H9 (cell line): ENCODE results near the gene ZFAND3. TPM values are rescaled to one million over a fixed set of nuclear protein-coding genes. Genes with fewer than 3 reads are reported as not detected.

Experiments used
- DNase-seq: peaks from one replicate; pipeline ENCODE4 v3.0.0-alpha.2; 2017
- H2AFZ ChIP-seq: one replicate; pipeline ENCODE4 v1.6.1; 2013; ENCODE audit warnings: mild to moderate bottlenecking, low read length, control low read depth, moderate library complexity
- H2AK5ac ChIP-seq: 2 replicates; pipeline ENCODE4 v1.6.1; 2013; ENCODE audit warnings: low read length, control low read depth, mixed read lengths; ENCODE audit not compliant: insufficient read length
- H2BK120ac ChIP-seq: one replicate; pipeline ENCODE4 v1.6.1; 2013; ENCODE audit warnings: low read depth, mild to moderate bottlenecking, low read length, control low read depth, inconsistent platforms; ENCODE audit not compliant: poor library complexity, severe bottlenecking
- H2BK12ac ChIP-seq: 2 replicates; pipeline ENCODE4 v1.6.1; 2013; ENCODE audit warnings: low read length, control low read depth, mixed read lengths, low read depth; ENCODE audit not compliant: insufficient read length
- H2BK15ac ChIP-seq: 2 replicates; pipeline ENCODE4 v1.6.1; 2013; ENCODE audit warnings: low read depth, low read length, control low read depth
- H2BK20ac ChIP-seq: one replicate; pipeline ENCODE4 v1.6.1; 2013; ENCODE audit warnings: low read depth, mild to moderate bottlenecking, low read length, control low read depth, inconsistent platforms; ENCODE audit not compliant: poor library complexity, severe bottlenecking
- H2BK5ac ChIP-seq: 2 replicates; pipeline ENCODE4 v1.6.1; 2013; ENCODE audit warnings: low read length, control low read depth, mixed read lengths; ENCODE audit not compliant: insufficient read length
- H3K14ac ChIP-seq: 2 replicates; pipeline ENCODE4 v1.6.1; 2013; ENCODE audit warnings: low read length, control low read depth; ENCODE audit not compliant: insufficient read depth
- H3K18ac ChIP-seq: 2 replicates; pipeline ENCODE4 v1.6.1; 2013; ENCODE audit warnings: low read depth, mild to moderate bottlenecking, mixed read lengths, low read length, control low read depth; ENCODE audit not compliant: insufficient read length
- H3K23ac ChIP-seq: 2 replicates; pipeline ENCODE4 v1.6.1; 2013; ENCODE audit warnings: low read length, control low read depth, mixed read lengths, low read depth; ENCODE audit not compliant: insufficient read length
- H3K23me2 ChIP-seq: 2 replicates; pipeline ENCODE4 v1.6.1; 2013; ENCODE audit warnings: low read depth, mild to moderate bottlenecking, mixed read lengths, low read length, control low read depth; ENCODE audit not compliant: insufficient read length, poor library complexity, severe bottlenecking
- H3K27ac ChIP-seq: 2 replicates; pipeline ENCODE4 v1.5.1; 2013; ENCODE audit warnings: low read length, control low read depth, mixed read lengths, low read depth; ENCODE audit not compliant: insufficient read length
- H3K27me3 ChIP-seq: 2 replicates; pipeline ENCODE4 v1.6.1; 2013; ENCODE audit warnings: low read length, control low read depth, inconsistent platforms; ENCODE audit not compliant: insufficient read depth
- H3K4ac ChIP-seq: 2 replicates; pipeline ENCODE4 v1.6.1; 2013; ENCODE audit warnings: low read depth, mild to moderate bottlenecking, control low read depth, inconsistent platforms, low read length, moderate library complexity
- H3K4me1 ChIP-seq: 2 replicates; pipeline ENCODE4 v1.6.1; 2013; ENCODE audit warnings: low read length, control low read depth, inconsistent platforms; ENCODE audit not compliant: insufficient read depth
- H3K4me2 ChIP-seq: 2 replicates; pipeline ENCODE4 v1.6.1; 2013; ENCODE audit warnings: low read length, control low read depth, mixed read lengths; ENCODE audit not compliant: insufficient read length, insufficient read depth
- H3K56ac ChIP-seq: 2 replicates; pipeline ENCODE4 v1.6.1; 2013; ENCODE audit warnings: low read depth, mild to moderate bottlenecking, mixed read lengths, low read length, control low read depth; ENCODE audit not compliant: insufficient read length
- H3K79me1 ChIP-seq: 2 replicates; pipeline ENCODE4 v1.6.1; 2013; ENCODE audit warnings: low read depth, mild to moderate bottlenecking, moderate library complexity, low read length, control low read depth, inconsistent platforms; ENCODE audit not compliant: insufficient read depth, poor library complexity, severe bottlenecking
- H3K79me2 ChIP-seq: 2 replicates; pipeline ENCODE4 v1.6.1; 2013; ENCODE audit warnings: low read length, control low read depth, inconsistent platforms; ENCODE audit not compliant: insufficient read depth
- H3K9ac ChIP-seq: 2 replicates; pipeline ENCODE4 v1.6.1; 2013; ENCODE audit warnings: low read length, control low read depth, mixed read lengths; ENCODE audit not compliant: insufficient read length; ENCODE audit errors: extremely low read depth
- H3K9me3 ChIP-seq: one replicate; pipeline ENCODE4 v1.6.1; 2013; ENCODE audit warnings: low read depth, low read length, inconsistent platforms; ENCODE audit not compliant: control insufficient read depth
- H3T11ph ChIP-seq: one replicate; pipeline ENCODE4 v1.6.1; 2013; ENCODE audit warnings: mild to moderate bottlenecking, low read length, control low read depth, inconsistent platforms
- H4K20me1 ChIP-seq: one replicate; pipeline ENCODE4 v1.6.1; 2013; ENCODE audit not compliant: control insufficient read depth, insufficient read length, insufficient read depth
- H4K5ac ChIP-seq: 2 replicates; pipeline ENCODE4 v1.6.1; 2013; ENCODE audit warnings: low read depth, mild to moderate bottlenecking, mixed read lengths, low read length, control low read depth; ENCODE audit not compliant: insufficient read length
- H4K8ac ChIP-seq: replicated peaks from 2 replicates; pipeline ENCODE4 v1.6.1; 2013; ENCODE audit warnings: low read length, control low read depth, mixed read lengths, low read depth; ENCODE audit not compliant: insufficient read length
- H4K91ac ChIP-seq: 2 replicates; pipeline ENCODE4 v1.6.1; 2013; ENCODE audit warnings: low read depth, mild to moderate bottlenecking, moderate library complexity, mixed read lengths, low read length, control low read depth; ENCODE audit not compliant: insufficient read length
- H3K27ac Mint-ChIP-seq, 3 experiments: 2 replicates in 2 of 3; 3 replicates in 1 of 3; pipeline ENCODE4 v1.8.0; 2020 to 2021; ENCODE audit warnings: mixed read lengths in 3 of 3, mild to moderate bottlenecking in 1 of 3, moderate library complexity in 1 of 3
- H3K27me3 Mint-ChIP-seq: 2 replicates; pipeline ENCODE4 v1.8.0; 2021; ENCODE audit warnings: low read depth, mild to moderate bottlenecking, moderate library complexity, mixed read lengths
- H3K36me3 Mint-ChIP-seq, 3 experiments: 2 replicates in 2 of 3; 3 replicates in 1 of 3; pipeline ENCODE4 v1.8.0; 2020 to 2021; ENCODE audit warnings: low read depth in 3 of 3, mixed read lengths in 3 of 3; ENCODE audit not compliant: insufficient read depth in 1 of 3
- H3K4me1 Mint-ChIP-seq, 2 experiments: 2 replicates each; pipeline ENCODE4 v1.8.0; 2020; ENCODE audit warnings: mixed read lengths in 2 of 2
- H3K4me3 Mint-ChIP-seq, 2 experiments: 2 replicates in 1 of 2; 3 replicates in 1 of 2; pipeline ENCODE4 v1.8.0; 2020 to 2021; ENCODE audit warnings: mild to moderate bottlenecking in 2 of 2, mixed read lengths in 2 of 2, moderate library complexity in 1 of 2
- H3K9me3 Mint-ChIP-seq, 2 experiments: 2 replicates in 1 of 2; 3 replicates in 1 of 2; pipeline ENCODE4 v1.8.0; 2020; ENCODE audit warnings: mild to moderate bottlenecking in 2 of 2, mixed read lengths in 2 of 2, moderate library complexity in 1 of 2
- WGBS: extraction: QIAGEN DNeasy Blood & Tissue Kit; methylation state at CpG from one replicate; pipeline ENCODE4 v1.1.7; 2013; ENCODE audit warnings: missing lambda C conversion rate, low lambda C conversion rate, mixed read lengths; ENCODE audit not compliant: insufficient read length; ENCODE audit errors: extremely low coverage; 5-methylcytosine and 5-hydroxymethylcytosine counted together
- total RNA-seq: library from RNA; stranded (reverse); gene quantifications from 2 replicates; pipeline ENCODE4 v1.2.1, GENCODE V29; 2021
- TF ChIP-seq, protein P1 (sequence below): fragments of 200-600 bp; sonication (generic); conservative IDR thresholded peaks from 3 replicates; pipeline ENCODE4 v1.8.0; 2021; ENCODE audit warnings: antibody characterized with exemption, mild to moderate bottlenecking

The ZFAND3 gene
- total RNA-seq, 1 experiment from 2014 or later = 57.7 TPM

DNA sequence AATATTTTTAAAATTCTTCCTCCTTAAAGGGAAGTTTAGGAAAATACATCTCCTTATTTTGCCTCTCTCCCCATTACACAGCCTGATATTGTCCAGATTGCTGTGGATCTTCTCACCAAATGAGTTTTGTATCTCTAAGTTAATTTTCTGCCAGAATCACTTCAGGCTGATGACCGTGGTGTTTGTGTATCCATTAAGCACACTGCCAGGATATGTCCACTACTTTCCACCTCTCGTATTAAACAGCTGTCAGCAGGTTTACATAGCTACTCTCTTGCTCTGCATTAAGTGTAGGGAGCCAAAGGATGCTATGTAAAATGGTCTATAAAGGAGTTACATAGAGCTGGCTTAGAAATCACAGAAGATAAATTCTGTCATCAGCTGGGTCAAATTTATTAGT, 201.1 kb downstream of the ZFAND3 start:
- Histone ChIP-seq H2AFZ (no peak overlapping the region), H3K23ac (no peak overlapping the region), H3T11ph (no peak overlapping the region), H3K9me3 (no peaks in the 10 kb centered on the region), H3K4me2 (no peak overlapping the region), H3K56ac (no peak overlapping the region), H3K27me3 (no peaks in the 10 kb centered on the region), H3K4me1 (no peaks in the 10 kb centered on the region), H3K79me2 (no peaks in the 10 kb centered on the region), H3K18ac (no peak overlapping the region), H4K20me1 (no peaks in the 10 kb centered on the region), H3K9ac (no peak overlapping the region), H3K27ac (no peak overlapping the region), H2BK5ac (no peak overlapping the region), H4K5ac (no peak overlapping the region), H3K14ac (no peak overlapping the region), H4K91ac (no peak overlapping the region), H4K8ac (no peak overlapping the region), H2BK12ac (no peak overlapping the region), H3K23me2 (no peaks in the 10 kb centered on the region), H3K79me1 (no peaks in the 10 kb centered on the region), H3K4ac (no peak overlapping the region), H2BK20ac (no peak overlapping the region), H2BK15ac (no peak overlapping the region), H2BK120ac (no peak overlapping the region), H2AK5ac (no peak overlapping the region)
- WGBS = no CpG with 5 or more reads among the region's 2 CpGs
- Mint-ChIP-seq H3K9me3 (0 out of 5 replicates have a peak, but pooled peaks cover 0 to 2% of the 10 kb centered on the region in 2 experiments), H3K4me3 (no peak overlapping the region), H3K4me1 (peaks cover 0 to 3% of the 10 kb centered on the region in 2 experiments; a peak in 1 of 4 replicates), H3K36me3 (peaks cover 3 to 4% (median 3%) of the 10 kb centered on the region in 3 experiments; a peak in 4 of 7 replicates), H3K27me3 (no peaks in the 10 kb centered on the region), H3K27ac (no peak overlapping the region)
- DNase-seq = no peak
- TF ChIP-seq, protein P1, sequence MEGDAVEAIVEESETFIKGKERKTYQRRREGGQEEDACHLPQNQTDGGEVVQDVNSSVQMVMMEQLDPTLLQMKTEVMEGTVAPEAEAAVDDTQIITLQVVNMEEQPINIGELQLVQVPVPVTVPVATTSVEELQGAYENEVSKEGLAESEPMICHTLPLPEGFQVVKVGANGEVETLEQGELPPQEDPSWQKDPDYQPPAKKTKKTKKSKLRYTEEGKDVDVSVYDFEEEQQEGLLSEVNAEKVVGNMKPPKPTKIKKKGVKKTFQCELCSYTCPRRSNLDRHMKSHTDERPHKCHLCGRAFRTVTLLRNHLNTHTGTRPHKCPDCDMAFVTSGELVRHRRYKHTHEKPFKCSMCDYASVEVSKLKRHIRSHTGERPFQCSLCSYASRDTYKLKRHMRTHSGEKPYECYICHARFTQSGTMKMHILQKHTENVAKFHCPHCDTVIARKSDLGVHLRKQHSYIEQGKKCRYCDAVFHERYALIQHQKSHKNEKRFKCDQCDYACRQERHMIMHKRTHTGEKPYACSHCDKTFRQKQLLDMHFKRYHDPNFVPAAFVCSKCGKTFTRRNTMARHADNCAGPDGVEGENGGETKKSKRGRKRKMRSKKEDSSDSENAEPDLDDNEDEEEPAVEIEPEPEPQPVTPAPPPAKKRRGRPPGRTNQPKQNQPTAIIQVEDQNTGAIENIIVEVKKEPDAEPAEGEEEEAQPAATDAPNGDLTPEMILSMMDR = no peak
